T-helper 2 cell treated with Interferon-gamma antibody and Interleukin-4, amounts not matched to agents 100 ng/mL and 5 ng/mL, for 36 hours (primary cell): ENCODE data around the gene IMMP2L. TPM values are rescaled to one million over a fixed set of nuclear protein-coding genes. Genes with fewer than 3 reads are reported as not detected.

Source experiments
- intact Hi-C: fragments of 100-400 bp; cut with micrococcal nuclease; formaldehyde crosslinking; loops from one replicate; pipeline ENCODE4 v1.15.1; 2023
- total RNA-seq: library from RNA; stranded (reverse); gene quantifications from 2 replicates; pipeline ENCODE4 v1.2.3, GENCODE V29; 2022

IMMP2L gene
- total RNA-seq, 1 donor from 2014 or later: 8.0 TPM

- intact Hi-C loops: no loop called here
Measured at GRCh38 chr7:111407258-111407657, 155.0 kb downstream of the IMMP2L start.

GRCh38 chr7:111405621-111406020, 156.7 kb downstream of the IMMP2L start:
- intact Hi-C loops: no loop called here

GRCh38 chr7:111401516-111401915, 160.8 kb downstream of the IMMP2L start:
- intact Hi-C loops: no loop called here

GRCh38 chr7:111400088-111400487, 162.2 kb downstream of the IMMP2L start:
- intact Hi-C loops: no loop called here

GRCh38 chr7:111394891-111395290, 167.4 kb downstream of the IMMP2L start:
- intact Hi-C loops: no loop called here

- intact Hi-C loops: no loop called here
Measured at GRCh38 chr7:111393011-111393754, 169.1 kb downstream of the IMMP2L start.

GRCh38 chr7:111392294-111392693, 170.0 kb downstream of the IMMP2L start:
- intact Hi-C loops: no loop called here

- intact Hi-C loops: no loop called here
Measured at GRCh38 chr7:111390000-111390399, 172.3 kb downstream of the IMMP2L start.

GRCh38 chr7:111388912-111389311, 173.4 kb downstream of the IMMP2L start:
- intact Hi-C loops: no loop called here

- intact Hi-C loops: no loop called here
Measured at GRCh38 chr7:111388016-111388415, 174.3 kb downstream of the IMMP2L start.

- intact Hi-C loops: no loop called here
Measured at GRCh38 chr7:111384065-111384891, 178.0 kb downstream of the IMMP2L start.

- intact Hi-C loops: no loop called here
Measured at GRCh38 chr7:111383133-111383532, 179.2 kb downstream of the IMMP2L start.

- intact Hi-C loops: no loop called here
Measured at GRCh38 chr7:111381590-111381989, 180.7 kb downstream of the IMMP2L start.

- intact Hi-C loops: no loop called here
Measured at GRCh38 chr7:111380945-111381344, 181.3 kb downstream of the IMMP2L start.

GRCh38 chr7:111374027-111374426, 188.3 kb downstream of the IMMP2L start:
- intact Hi-C loops: no loop called here

GRCh38 chr7:111371437-111371836, 190.9 kb downstream of the IMMP2L start:
- intact Hi-C loops: no loop called here

GRCh38 chr7:111370002-111370401, 192.3 kb downstream of the IMMP2L start:
- intact Hi-C loops: no loop called here

GRCh38 chr7:111368381-111369065, 193.8 kb downstream of the IMMP2L start:
- intact Hi-C loops: no loop called here

GRCh38 chr7:111364413-111364812, 197.9 kb downstream of the IMMP2L start:
- intact Hi-C loops: no loop called here

GRCh38 chr7:111363099-111363498, 199.2 kb downstream of the IMMP2L start:
- intact Hi-C loops: no loop called here

- intact Hi-C loops: no loop called here
Measured at GRCh38 chr7:111362506-111363054, 199.7 kb downstream of the IMMP2L start.

- intact Hi-C loops: no loop called here
Measured at GRCh38 chr7:111358915-111359314, 203.4 kb downstream of the IMMP2L start.
